Measurements from ENCODE around the gene COG6.

DNA sequence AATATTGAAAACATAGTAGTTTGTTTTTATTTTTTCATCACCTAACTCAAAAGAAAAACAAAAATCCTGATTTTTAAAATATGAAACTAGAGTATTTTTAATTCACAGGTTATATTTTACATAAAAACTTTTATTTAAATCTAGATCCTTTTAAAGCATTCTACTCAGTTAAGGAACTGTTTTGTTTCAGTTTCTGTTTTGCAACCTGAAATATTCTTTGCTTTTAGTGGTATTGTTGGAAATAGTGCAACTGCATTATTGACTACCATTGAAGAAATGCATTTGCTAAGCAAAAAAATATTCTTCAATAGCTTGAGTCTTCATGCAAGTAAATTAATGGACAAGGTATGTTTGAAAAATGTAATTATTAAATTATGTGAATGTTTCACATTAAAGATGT, 43.8 kb downstream of the COG6 start:
- TF ChIP-seq, protein P1, sequence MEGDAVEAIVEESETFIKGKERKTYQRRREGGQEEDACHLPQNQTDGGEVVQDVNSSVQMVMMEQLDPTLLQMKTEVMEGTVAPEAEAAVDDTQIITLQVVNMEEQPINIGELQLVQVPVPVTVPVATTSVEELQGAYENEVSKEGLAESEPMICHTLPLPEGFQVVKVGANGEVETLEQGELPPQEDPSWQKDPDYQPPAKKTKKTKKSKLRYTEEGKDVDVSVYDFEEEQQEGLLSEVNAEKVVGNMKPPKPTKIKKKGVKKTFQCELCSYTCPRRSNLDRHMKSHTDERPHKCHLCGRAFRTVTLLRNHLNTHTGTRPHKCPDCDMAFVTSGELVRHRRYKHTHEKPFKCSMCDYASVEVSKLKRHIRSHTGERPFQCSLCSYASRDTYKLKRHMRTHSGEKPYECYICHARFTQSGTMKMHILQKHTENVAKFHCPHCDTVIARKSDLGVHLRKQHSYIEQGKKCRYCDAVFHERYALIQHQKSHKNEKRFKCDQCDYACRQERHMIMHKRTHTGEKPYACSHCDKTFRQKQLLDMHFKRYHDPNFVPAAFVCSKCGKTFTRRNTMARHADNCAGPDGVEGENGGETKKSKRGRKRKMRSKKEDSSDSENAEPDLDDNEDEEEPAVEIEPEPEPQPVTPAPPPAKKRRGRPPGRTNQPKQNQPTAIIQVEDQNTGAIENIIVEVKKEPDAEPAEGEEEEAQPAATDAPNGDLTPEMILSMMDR (IDR thresholded peaks at IDR 0.05), result no peak
- no peak for TF ChIP-seq POLR2A (IDR thresholded peaks at IDR 0.05)
